Suprapubic skin (tissue), 4 donors: ENCODE results near the gene DNAJB5.

Source experiments
- CTCF ChIP-seq, 2 donors: fragments of 200-600 bp in 1 of 2; fragments of 450-650 bp in 1 of 2; sonication (generic) in 1 of 2; IDR thresholded peaks; one replicate each; pipeline ENCODE4 v1.5.1; 2016 to 2019; ENCODE audit warnings: antibody characterized with exemption in 2 of 2, mild to moderate bottlenecking in 1 of 2, moderate library complexity in 1 of 2
- EP300 ChIP-seq: sonication (generic); formaldehyde crosslinking; IDR thresholded peaks from one replicate; pipeline ENCODE4 v1.6.1; 2017; ENCODE audit warnings: antibody characterized with exemption
- POLR2A ChIP-seq, 2 donors: fragments of 450-650 bp; IDR thresholded peaks; one replicate each; pipeline ENCODE4 v1.6.1; 2017; ENCODE audit warnings: antibody characterized with exemption in 2 of 2, mild to moderate bottlenecking in 2 of 2, moderate library complexity in 2 of 2
- POLR2AphosphoS5 ChIP-seq, 3 donors: sonication (generic); formaldehyde crosslinking; IDR thresholded peaks; one replicate each; pipeline ENCODE4 v1.6.1; 2017; ENCODE audit warnings: antibody characterized with exemption in 3 of 3

DNA sequence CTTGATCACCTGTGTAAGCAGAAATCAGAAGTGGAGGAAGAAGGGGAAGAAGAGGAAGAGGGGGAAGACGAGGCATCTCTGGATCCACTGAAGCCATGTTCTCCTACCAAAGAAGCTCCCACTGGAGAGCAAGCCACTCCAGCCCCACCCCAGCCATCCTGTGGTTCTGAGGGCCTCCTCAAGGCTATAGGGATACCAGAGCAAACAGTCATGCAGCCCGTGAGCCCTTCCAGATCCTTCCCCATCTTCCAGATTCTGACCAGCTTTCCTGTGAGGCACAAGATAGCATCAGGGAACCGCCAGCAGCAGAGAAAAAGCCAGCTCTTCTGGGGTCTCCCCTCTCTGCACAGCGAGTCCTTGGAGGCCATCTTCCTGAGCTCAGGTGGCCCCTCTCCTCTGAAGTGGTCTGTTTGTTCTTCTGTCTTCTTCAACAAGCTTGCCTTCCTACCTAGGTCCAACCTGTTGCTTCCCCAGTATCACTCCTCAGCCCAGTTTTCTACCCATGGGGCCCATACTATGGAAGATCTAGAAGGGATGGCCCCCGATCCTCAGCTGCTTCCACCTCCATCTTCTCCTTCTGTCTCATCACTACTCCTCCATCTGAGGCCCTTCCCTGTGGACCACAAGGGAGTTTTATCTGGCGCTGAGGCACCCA lies 53.5 kb downstream of the DNAJB5 start:
- no peak for TF ChIP-seq CTCF (IDR thresholded peaks at IDR 0.05)
- no peak for TF ChIP-seq EP300
- no peak for TF ChIP-seq POLR2AphosphoS5 (IDR thresholded peaks at IDR 0.05)
- TF ChIP-seq POLR2A (IDR thresholded peaks at IDR 0.05) = no peak
